PFSK-1 (cell line): ENCODE results near the gene SLC35A3.

Source experiments
- FOXP2 ChIP-seq: optimal IDR thresholded peaks from 2 replicates; pipeline ENCODE3; 2011; ENCODE audit warnings: borderline replicate concordance, control low read depth, inconsistent platforms; ENCODE audit not compliant: insufficient read depth; ENCODE audit errors: extremely low read length, extremely low read depth
- POLR2AphosphoS5 ChIP-seq: IDR thresholded peaks from 2 replicates; pipeline ENCODE4 v1.6.1; 2012; ENCODE audit warnings: low read depth, mild to moderate bottlenecking, control low read depth, low read length, moderate library complexity
- SIN3A ChIP-seq: IDR thresholded peaks from 2 replicates; pipeline ENCODE4 v1.6.1; 2012; ENCODE audit warnings: mild to moderate bottlenecking, low read length, moderate library complexity, borderline replicate concordance; ENCODE audit not compliant: insufficient read depth
- TAF1 ChIP-seq: IDR thresholded peaks from 2 replicates; pipeline ENCODE4 v1.6.1; 2012; ENCODE audit warnings: low read length, control low read depth, borderline replicate concordance; ENCODE audit not compliant: insufficient read depth
- TF ChIP-seq, protein P1 (sequence below), 2 experiments: IDR thresholded peaks; 2 replicates each; pipeline versions ENCODE4 v1.6.1 to v1.8.0; 2011 to 2012; ENCODE audit warnings: low read depth in 2 of 2, low read length in 2 of 2, control low read depth in 1 of 2, inconsistent platforms in 1 of 2, mild to moderate bottlenecking in 1 of 2, moderate library complexity in 1 of 2; ENCODE audit not compliant: insufficient read depth in 1 of 2

SLC35A3 gene

DNA sequence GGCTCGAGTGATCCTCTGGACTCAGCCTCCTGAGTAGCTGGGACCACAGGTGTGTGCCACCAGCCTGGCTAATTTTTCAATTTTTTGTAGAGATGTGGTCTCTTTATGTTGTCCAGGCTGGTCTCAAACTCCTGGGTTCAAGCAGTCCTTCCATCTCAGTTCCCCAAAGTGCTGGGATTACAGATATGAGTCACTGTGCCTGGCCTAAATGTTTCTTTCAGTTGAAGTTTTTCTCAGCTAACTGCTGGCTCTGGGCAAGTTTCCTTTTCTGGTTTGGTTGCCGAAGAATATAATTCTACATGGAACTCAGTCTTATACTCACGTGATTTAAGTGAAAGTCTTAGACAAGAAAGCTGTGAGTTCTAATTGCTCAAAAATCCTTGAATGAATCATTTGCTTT lies 106.0 kb downstream of the SLC35A3 start:
- TF ChIP-seq POLR2AphosphoS5 (no peak), FOXP2 (no peak), SIN3A (no peak), TAF1 (no peak)
- TF ChIP-seq, protein P1, sequence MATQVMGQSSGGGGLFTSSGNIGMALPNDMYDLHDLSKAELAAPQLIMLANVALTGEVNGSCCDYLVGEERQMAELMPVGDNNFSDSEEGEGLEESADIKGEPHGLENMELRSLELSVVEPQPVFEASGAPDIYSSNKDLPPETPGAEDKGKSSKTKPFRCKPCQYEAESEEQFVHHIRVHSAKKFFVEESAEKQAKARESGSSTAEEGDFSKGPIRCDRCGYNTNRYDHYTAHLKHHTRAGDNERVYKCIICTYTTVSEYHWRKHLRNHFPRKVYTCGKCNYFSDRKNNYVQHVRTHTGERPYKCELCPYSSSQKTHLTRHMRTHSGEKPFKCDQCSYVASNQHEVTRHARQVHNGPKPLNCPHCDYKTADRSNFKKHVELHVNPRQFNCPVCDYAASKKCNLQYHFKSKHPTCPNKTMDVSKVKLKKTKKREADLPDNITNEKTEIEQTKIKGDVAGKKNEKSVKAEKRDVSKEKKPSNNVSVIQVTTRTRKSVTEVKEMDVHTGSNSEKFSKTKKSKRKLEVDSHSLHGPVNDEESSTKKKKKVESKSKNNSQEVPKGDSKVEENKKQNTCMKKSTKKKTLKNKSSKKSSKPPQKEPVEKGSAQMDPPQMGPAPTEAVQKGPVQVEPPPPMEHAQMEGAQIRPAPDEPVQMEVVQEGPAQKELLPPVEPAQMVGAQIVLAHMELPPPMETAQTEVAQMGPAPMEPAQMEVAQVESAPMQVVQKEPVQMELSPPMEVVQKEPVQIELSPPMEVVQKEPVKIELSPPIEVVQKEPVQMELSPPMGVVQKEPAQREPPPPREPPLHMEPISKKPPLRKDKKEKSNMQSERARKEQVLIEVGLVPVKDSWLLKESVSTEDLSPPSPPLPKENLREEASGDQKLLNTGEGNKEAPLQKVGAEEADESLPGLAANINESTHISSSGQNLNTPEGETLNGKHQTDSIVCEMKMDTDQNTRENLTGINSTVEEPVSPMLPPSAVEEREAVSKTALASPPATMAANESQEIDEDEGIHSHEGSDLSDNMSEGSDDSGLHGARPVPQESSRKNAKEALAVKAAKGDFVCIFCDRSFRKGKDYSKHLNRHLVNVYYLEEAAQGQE (IDR thresholded peaks at IDR 0.05; ENCODE audit: insufficient read depth in 1 of 2, low read depth in 2 of 2, low read length in 2 of 2) = no peak

DNA sequence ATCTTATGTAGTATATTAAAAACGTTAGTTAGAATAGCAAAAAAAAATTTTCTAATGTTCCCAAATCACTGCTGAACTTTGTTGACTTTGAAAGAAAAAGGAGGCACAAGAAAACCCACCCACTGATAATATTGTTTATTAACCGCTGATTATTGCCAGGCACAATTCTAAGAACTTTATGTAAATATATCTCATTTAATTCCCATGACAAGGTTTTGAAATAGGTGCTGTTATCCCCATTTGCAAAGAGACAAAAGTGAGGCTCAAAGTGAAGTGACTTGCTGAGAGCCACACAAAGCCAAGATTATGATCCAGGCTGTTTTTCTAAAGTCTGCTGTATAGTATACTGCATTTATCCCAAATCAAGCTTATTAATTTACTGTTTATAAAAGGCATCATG lies 106.5 kb downstream of the SLC35A3 start:
- TF ChIP-seq, protein P1 (IDR thresholded peaks at IDR 0.05; ENCODE audit: insufficient read depth in 1 of 2, low read depth in 2 of 2, low read length in 2 of 2) = no peak
- TF ChIP-seq SIN3A (no peak), POLR2AphosphoS5 (no peak), FOXP2 (no peak), TAF1 (no peak)

DNA sequence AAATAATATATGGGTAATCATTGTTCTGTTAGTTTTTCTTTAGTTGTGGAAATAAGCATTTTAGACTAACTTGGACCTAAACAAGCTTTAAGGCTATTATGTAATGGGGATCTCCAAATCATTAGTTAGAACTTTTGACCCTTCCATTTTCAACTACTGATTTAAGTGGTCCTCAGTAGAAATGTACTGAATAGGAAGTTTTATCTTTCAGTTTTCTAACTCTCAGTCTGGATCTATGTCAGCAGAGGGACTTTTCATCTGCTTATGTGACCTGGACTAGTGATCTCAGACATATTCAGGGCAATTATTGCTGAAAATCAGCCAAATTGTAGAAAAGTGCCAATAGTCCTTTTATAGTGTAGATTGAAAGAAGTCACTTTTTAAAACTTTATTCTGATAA lies 106.9 kb downstream of the SLC35A3 start:
- TF ChIP-seq POLR2AphosphoS5 (no peak), FOXP2 (no peak), TAF1 (no peak), SIN3A (no peak)
- TF ChIP-seq, protein P1 (IDR thresholded peaks at IDR 0.05; ENCODE audit: insufficient read depth in 1 of 2, low read depth in 2 of 2, low read length in 2 of 2) = no peak

DNA sequence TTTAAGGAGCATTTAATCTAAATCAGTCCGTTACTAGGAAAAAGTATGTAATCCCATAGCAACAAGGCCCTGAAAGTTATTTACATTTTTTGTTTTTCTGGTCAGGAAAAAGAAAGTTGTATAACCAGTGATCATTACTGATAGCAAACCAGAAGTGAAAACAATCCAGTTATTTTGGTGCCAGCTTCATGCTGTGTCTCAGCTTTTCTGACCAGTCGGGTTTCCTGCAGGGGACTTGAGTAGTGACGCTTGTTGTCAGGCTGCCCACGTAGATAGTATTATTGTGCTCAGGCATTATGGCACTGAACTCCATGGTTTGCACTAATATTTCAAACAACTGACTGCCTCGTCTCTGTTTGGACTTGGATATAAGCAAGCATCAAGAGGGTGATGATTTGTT lies 107.7 kb downstream of the SLC35A3 start:
- no peak for TF ChIP-seq FOXP2
- no peak for TF ChIP-seq SIN3A
- TF ChIP-seq TAF1 = no peak
- no peak for TF ChIP-seq POLR2AphosphoS5
- TF ChIP-seq, protein P1 (IDR thresholded peaks at IDR 0.05; ENCODE audit: insufficient read depth in 1 of 2, low read depth in 2 of 2, low read length in 2 of 2) = no peak

DNA sequence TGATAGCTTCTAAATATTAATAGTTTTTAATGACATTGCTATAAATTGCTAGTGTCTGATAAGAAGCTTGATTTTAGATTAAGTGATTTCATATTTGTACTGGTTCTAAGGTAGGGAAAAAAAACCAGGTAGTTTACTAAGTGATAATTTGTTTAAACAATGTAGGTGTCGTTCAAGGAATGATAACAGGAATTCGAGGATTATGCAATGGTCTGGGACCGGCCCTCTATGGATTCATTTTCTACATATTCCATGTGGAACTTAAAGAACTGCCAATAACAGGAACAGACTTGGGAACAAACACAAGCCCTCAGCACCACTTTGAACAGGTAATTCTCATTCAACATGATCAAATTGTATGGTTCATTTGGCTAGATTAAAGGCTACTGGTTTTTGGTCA lies 110.5 kb downstream of the SLC35A3 start:
- TF ChIP-seq POLR2AphosphoS5 (no peak), SIN3A (no peak), FOXP2 (no peak), TAF1 (no peak)
- TF ChIP-seq, protein P1 (IDR thresholded peaks at IDR 0.05; ENCODE audit: insufficient read depth in 1 of 2, low read depth in 2 of 2, low read length in 2 of 2) = no peak
